HEK293 (cell line): ENCODE results near the gene DSC2.

ENCODE experiments used
- KLF10 ChIP-seq: fragments of 450-650 bp; IDR thresholded peaks from 2 replicates; pipeline ENCODE4 v1.5.1; 2018; ENCODE audit warnings: missing biosample characterization, mild to moderate bottlenecking, missing genetic modification characterization
- REPIN1 ChIP-seq: fragments of 450-650 bp; formaldehyde crosslinking; IDR thresholded peaks from 2 replicates; pipeline ENCODE4 v1.5.1; 2017; ENCODE audit warnings: missing biosample characterization, missing genetic modification characterization, low read depth
- REST ChIP-seq: fragments of 450-650 bp; formaldehyde crosslinking; IDR thresholded peaks from 2 replicates; pipeline ENCODE4 v1.5.1; 2016; ENCODE audit warnings: missing biosample characterization, missing genetic modification characterization
- SP3 ChIP-seq: fragments of 450-650 bp; formaldehyde crosslinking; IDR thresholded peaks from 2 replicates; pipeline ENCODE4 v1.5.1; 2016; ENCODE audit warnings: missing biosample characterization, missing genetic modification characterization
- ZBTB48 ChIP-seq: fragments of 450-650 bp; formaldehyde crosslinking; IDR thresholded peaks from 2 replicates; pipeline ENCODE4 v1.5.1; 2016; ENCODE audit warnings: missing biosample characterization, missing genetic modification characterization
- ZFP41 ChIP-seq: fragments of 450-650 bp; formaldehyde crosslinking; IDR thresholded peaks from 2 replicates; pipeline ENCODE4 v1.5.1; 2016; ENCODE audit warnings: missing biosample characterization, missing genetic modification characterization, borderline replicate concordance
- ZNF132 ChIP-seq: fragments of 450-650 bp; formaldehyde crosslinking; IDR thresholded peaks from 2 replicates; pipeline ENCODE4 v1.5.1; 2017; ENCODE audit warnings: missing biosample characterization, missing genetic modification characterization, borderline replicate concordance
- ZNF133 ChIP-seq: fragments of 450-650 bp; formaldehyde crosslinking; IDR thresholded peaks from 2 replicates; pipeline ENCODE4 v1.5.1; 2016; ENCODE audit warnings: missing biosample characterization, missing genetic modification characterization
- ZNF146 ChIP-seq: fragments of 450-650 bp; formaldehyde crosslinking; IDR thresholded peaks from 2 replicates; pipeline ENCODE4 v1.5.1; 2016; ENCODE audit warnings: missing biosample characterization, missing genetic modification characterization
- ZNF175 ChIP-seq: fragments of 450-650 bp; formaldehyde crosslinking; IDR thresholded peaks from 2 replicates; pipeline ENCODE4 v1.5.1; 2016; ENCODE audit warnings: missing biosample characterization, missing genetic modification characterization
- ZNF248 ChIP-seq: fragments of 450-650 bp; formaldehyde crosslinking; IDR thresholded peaks from 2 replicates; pipeline ENCODE4 v1.5.1; 2017; ENCODE audit warnings: missing biosample characterization, missing genetic modification characterization
- ZNF366 ChIP-seq: fragments of 450-650 bp; formaldehyde crosslinking; conservative IDR thresholded peaks from 2 replicates; pipeline ENCODE4 v1.5.1; 2016; ENCODE audit warnings: missing biosample characterization, missing genetic modification characterization
- ZNF391 ChIP-seq: fragments of 450-650 bp; formaldehyde crosslinking; IDR thresholded peaks from 2 replicates; pipeline ENCODE4 v1.5.1; 2016; ENCODE audit warnings: low read depth, missing biosample characterization, missing genetic modification characterization, borderline replicate concordance
- ZNF558 ChIP-seq: fragments of 450-650 bp; formaldehyde crosslinking; IDR thresholded peaks from 2 replicates; pipeline ENCODE4 v1.5.1; 2016; ENCODE audit warnings: missing biosample characterization, missing genetic modification characterization
- ZNF571 ChIP-seq: fragments of 450-650 bp; formaldehyde crosslinking; IDR thresholded peaks from 2 replicates; pipeline ENCODE4 v1.5.0; 2017; ENCODE audit warnings: missing biosample characterization, missing genetic modification characterization
- ZNF660 ChIP-seq: fragments of 450-650 bp; IDR thresholded peaks from 2 replicates; pipeline ENCODE4 v1.5.1; 2018; ENCODE audit warnings: missing biosample characterization, mild to moderate bottlenecking, missing genetic modification characterization
- ZNF747 ChIP-seq: fragments of 450-650 bp; formaldehyde crosslinking; IDR thresholded peaks from 2 replicates; pipeline ENCODE4 v1.5.1; 2016; ENCODE audit warnings: missing biosample characterization, missing genetic modification characterization
- TF ChIP-seq, protein P1 (sequence below): sonication (generic); formaldehyde crosslinking; IDR thresholded peaks from 2 replicates; pipeline ENCODE4 v1.8.1; 2022; ENCODE audit warnings: mild to moderate bottlenecking, moderate library complexity, missing genetic modification reagents
- TF ChIP-seq, protein P2 (sequence below): fragments of 450-650 bp; formaldehyde crosslinking; IDR thresholded peaks from 2 replicates; pipeline ENCODE4 v1.5.1; 2017; ENCODE audit warnings: missing biosample characterization, mild to moderate bottlenecking, missing genetic modification characterization, moderate library complexity
- TF ChIP-seq, protein P3 (sequence below): fragments of 450-650 bp; formaldehyde crosslinking; IDR thresholded peaks from 2 replicates; pipeline ENCODE4 v1.5.1; 2016; ENCODE audit warnings: missing biosample characterization, missing genetic modification characterization
- TF ChIP-seq, protein P4 (sequence below): fragments of 450-650 bp; formaldehyde crosslinking; IDR thresholded peaks from 2 replicates; pipeline ENCODE4 v1.5.1; 2016; ENCODE audit warnings: missing biosample characterization, missing genetic modification characterization
- TF ChIP-seq, protein P5 (sequence below): fragments of 450-650 bp; formaldehyde crosslinking; IDR thresholded peaks from 2 replicates; pipeline ENCODE4 v1.5.1; 2016; ENCODE audit warnings: missing biosample characterization, missing genetic modification characterization
- TF ChIP-seq, protein P6 (sequence below): fragments of 450-650 bp; formaldehyde crosslinking; IDR thresholded peaks from 2 replicates; pipeline ENCODE4 v1.5.1; 2016; ENCODE audit warnings: missing biosample characterization, missing genetic modification characterization

DSC2 gene

GRCh38 chr18:31041271-31042083 is 60.7 kb downstream of the DSC2 start (continued):
- peak; percentile 86; the same call in 1 of the 2 replicates for TF ChIP-seq ZBTB48
- no peak for TF ChIP-seq REST (tag by site-specific recombination)
- no peak for TF ChIP-seq ZNF132 (tag by site-specific recombination)
- TF ChIP-seq, protein P1, sequence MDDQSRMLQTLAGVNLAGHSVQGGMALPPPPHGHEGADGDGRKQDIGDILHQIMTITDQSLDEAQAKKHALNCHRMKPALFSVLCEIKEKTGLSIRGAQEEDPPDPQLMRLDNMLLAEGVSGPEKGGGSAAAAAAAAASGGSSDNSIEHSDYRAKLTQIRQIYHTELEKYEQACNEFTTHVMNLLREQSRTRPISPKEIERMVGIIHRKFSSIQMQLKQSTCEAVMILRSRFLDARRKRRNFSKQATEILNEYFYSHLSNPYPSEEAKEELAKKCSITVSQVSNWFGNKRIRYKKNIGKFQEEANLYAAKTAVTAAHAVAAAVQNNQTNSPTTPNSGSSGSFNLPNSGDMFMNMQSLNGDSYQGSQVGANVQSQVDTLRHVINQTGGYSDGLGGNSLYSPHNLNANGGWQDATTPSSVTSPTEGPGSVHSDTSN (CRISPR knock-in tag): no peak
- TF ChIP-seq ZNF146: no peak
- TF ChIP-seq, protein P2, sequence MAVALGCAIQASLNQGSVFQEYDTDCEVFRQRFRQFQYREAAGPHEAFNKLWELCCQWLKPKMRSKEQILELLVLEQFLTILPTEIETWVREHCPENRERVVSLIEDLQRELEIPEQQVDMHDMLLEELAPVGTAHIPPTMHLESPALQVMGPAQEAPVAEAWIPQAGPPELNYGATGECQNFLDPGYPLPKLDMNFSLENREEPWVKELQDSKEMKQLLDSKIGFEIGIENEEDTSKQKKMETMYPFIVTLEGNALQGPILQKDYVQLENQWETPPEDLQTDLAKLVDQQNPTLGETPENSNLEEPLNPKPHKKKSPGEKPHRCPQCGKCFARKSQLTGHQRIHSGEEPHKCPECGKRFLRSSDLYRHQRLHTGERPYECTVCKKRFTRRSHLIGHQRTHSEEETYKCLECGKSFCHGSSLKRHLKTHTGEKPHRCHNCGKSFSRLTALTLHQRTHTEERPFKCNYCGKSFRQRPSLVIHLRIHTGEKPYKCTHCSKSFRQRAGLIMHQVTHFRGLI (tag by site-specific recombination): no peak
- no peak for TF ChIP-seq ZNF366 (tag by site-specific recombination)
- TF ChIP-seq, protein P3, sequence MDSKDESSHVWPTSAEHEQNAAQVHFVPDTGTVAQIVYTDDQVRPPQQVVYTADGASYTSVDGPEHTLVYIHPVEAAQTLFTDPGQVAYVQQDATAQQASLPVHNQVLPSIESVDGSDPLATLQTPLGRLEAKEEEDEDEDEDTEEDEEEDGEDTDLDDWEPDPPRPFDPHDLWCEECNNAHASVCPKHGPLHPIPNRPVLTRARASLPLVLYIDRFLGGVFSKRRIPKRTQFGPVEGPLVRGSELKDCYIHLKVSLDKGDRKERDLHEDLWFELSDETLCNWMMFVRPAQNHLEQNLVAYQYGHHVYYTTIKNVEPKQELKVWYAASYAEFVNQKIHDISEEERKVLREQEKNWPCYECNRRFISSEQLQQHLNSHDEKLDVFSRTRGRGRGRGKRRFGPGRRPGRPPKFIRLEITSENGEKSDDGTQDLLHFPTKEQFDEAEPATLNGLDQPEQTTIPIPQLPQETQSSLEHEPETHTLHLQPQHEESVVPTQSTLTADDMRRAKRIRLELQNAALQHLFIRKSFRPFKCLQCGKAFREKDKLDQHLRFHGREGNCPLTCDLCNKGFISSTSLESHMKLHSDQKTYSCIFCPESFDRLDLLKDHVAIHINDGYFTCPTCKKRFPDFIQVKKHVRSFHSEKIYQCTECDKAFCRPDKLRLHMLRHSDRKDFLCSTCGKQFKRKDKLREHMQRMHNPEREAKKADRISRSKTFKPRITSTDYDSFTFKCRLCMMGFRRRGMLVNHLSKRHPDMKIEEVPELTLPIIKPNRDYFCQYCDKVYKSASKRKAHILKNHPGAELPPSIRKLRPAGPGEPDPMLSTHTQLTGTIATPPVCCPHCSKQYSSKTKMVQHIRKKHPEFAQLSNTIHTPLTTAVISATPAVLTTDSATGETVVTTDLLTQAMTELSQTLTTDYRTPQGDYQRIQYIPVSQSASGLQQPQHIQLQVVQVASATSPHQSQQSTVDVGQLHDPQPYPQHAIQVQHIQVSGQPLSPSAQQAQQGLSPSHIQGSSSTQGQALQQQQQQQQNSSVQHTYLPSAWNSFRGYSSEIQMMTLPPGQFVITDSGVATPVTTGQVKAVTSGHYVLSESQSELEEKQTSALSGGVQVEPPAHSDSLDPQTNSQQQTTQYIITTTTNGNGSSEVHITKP (tag by site-specific recombination): no peak; the same call in 1 of the 2 replicates
- TF ChIP-seq, protein P4, sequence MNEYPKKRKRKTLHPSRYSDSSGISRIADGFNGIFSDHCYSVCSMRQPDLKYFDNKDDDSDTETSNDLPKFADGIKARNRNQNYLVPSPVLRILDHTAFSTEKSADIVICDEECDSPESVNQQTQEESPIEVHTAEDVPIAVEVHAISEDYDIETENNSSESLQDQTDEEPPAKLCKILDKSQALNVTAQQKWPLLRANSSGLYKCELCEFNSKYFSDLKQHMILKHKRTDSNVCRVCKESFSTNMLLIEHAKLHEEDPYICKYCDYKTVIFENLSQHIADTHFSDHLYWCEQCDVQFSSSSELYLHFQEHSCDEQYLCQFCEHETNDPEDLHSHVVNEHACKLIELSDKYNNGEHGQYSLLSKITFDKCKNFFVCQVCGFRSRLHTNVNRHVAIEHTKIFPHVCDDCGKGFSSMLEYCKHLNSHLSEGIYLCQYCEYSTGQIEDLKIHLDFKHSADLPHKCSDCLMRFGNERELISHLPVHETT (tag by site-specific recombination): no peak
- TF ChIP-seq, protein P5, sequence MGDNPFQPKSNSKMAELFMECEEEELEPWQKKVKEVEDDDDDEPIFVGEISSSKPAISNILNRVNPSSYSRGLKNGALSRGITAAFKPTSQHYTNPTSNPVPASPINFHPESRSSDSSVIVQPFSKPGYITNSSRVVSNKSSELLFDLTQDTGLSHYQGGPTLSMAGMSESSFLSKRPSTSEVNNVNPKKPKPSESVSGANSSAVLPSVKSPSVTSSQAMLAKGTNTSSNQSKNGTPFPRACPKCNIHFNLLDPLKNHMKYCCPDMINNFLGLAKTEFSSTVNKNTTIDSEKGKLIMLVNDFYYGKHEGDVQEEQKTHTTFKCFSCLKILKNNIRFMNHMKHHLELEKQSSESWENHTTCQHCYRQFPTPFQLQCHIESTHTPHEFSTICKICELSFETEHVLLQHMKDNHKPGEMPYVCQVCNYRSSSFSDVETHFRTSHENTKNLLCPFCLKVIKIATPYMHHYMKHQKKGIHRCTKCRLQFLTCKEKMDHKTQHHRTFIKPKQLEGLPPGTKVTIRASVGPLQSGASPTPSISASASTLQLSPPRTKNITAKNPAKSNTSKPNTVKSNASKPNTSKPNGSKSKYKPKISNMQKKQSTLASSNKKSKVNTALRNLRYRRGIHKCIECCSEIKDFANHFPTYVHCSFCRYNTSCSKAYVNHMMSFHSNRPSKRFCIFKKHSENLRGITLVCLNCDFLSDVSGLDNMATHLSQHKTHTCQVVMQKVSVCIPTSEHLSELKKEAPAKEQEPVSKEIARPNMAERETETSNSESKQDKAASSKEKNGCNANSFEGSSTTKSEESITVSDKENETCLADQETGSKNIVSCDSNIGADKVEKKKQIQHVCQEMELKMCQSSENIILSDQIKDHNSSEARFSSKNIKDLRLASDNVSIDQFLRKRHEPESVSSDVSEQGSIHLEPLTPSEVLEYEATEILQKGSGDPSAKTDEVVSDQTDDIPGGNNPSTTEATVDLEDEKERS (tag by site-specific recombination): no peak
- TF ChIP-seq ZNF747 (tag by site-specific recombination): no peak
- TF ChIP-seq ZNF133: no peak
- no peak for TF ChIP-seq ZNF558
- TF ChIP-seq SP3 (tag by site-specific recombination): peak; percentile 59; the same call in 1 of the 2 replicates
- no peak for TF ChIP-seq ZNF571
- TF ChIP-seq ZNF175 (tag by site-specific recombination): no peak
- TF ChIP-seq, protein P6, sequence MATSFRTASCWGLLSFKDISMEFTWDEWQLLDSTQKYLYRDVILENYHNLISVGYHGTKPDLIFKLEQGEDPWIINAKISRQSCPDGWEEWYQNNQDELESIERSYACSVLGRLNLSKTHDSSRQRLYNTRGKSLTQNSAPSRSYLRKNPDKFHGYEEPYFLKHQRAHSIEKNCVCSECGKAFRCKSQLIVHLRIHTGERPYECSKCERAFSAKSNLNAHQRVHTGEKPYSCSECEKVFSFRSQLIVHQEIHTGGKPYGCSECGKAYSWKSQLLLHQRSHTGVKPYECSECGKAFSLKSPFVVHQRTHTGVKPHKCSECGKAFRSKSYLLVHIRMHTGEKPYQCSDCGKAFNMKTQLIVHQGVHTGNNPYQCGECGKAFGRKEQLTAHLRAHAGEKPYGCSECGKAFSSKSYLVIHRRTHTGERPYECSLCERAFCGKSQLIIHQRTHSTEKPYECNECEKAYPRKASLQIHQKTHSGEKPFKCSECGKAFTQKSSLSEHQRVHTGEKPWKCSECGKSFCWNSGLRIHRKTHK (tag by site-specific recombination): no peak
- no peak for TF ChIP-seq ZFP41 (tag by site-specific recombination)
- no peak for TF ChIP-seq ZNF248
- no peak for TF ChIP-seq ZNF660 (tag by site-specific recombination)
- no peak for TF ChIP-seq REPIN1 (tag by site-specific recombination)
- TF ChIP-seq KLF10 (tag by site-specific recombination): no peak
- no peak for TF ChIP-seq ZNF391 (tag by site-specific recombination)
